ENCODE results near the gene MTX1. TPM values are rescaled to one million over a fixed set of nuclear protein-coding genes. Genes with fewer than 3 reads are reported as not detected.

MTX1 gene
- total and polyA plus RNA-seq, 2 experiments from 2014 or later, result 77.7 to 106 TPM

- no peak for ATAC-seq
- Mint-ChIP-seq H3K4me1 (peaks cover 28% of the 10 kb centered on the region), H3K27me3 (ENCODE audit: insufficient read depth, low read depth, poor library complexity) (peaks cover 14% of the 10 kb centered on the region), H3K4me3 (peak overlapping the region; percentile 83), H3K27ac (no peak overlapping the region), H3K36me3 (ENCODE audit: low read depth) (peaks cover 15% of the 10 kb centered on the region), H3K9me3 (no peaks in the 10 kb centered on the region)
- Histone ChIP-seq H3K36me3 (ENCODE audit: insufficient read depth) (no peaks in the 10 kb centered on the region), H3F3A (replicated peaks; ENCODE audit: low read depth) (peaks cover 17% of the 10 kb centered on the region; the same call in 1 of the 2 replicates), H3K79me2 (replicated peaks; ENCODE audit: insufficient read depth) (no peaks in the 10 kb centered on the region; the same call in 1 of the 2 replicates), H2AFZ (no peak overlapping the region), H3K4me1 (ENCODE audit: insufficient read depth) (peaks cover 16% of the 10 kb centered on the region; the same call in 1 of the 2 replicates), H3K4me3 (peak overlapping the region; percentile 89; the same call in 1 of the 2 replicates), H3K27ac (ENCODE audit: low read depth) (no peak overlapping the region), H3K4me2 (peak overlapping the region; percentile 55; the same call in 1 of the 2 replicates), H3K27me3 (ENCODE audit: insufficient read depth) (no peaks in the 10 kb centered on the region), H4K20me1 (replicated peaks; ENCODE audit: insufficient read depth) (no peaks in the 10 kb centered on the region), H3K9me2 (ENCODE audit: insufficient read depth) (no peaks in the 10 kb centered on the region)
- peak; percentile 28 for DNase-seq (ENCODE audit: low spot score)
- TF ChIP-seq CTCF (conservative IDR thresholded peaks at IDR 0.05; ENCODE audit: low read depth in 2 of 2), result peak; percentile 9 to 25; a peak in 1 of 4 replicates
- no peak for TF ChIP-seq CREB1 (CRISPR knock-in tag; IDR thresholded peaks at IDR 0.05; ENCODE audit: low read depth)
- TF ChIP-seq ZNF114 (CRISPR knock-in tag; IDR thresholded peaks at IDR 0.05), result no peak
- TF ChIP-seq POLR2AphosphoS5 (IDR thresholded peaks at IDR 0.05; ENCODE audit: low read depth), result no peak
These were observed 44.7 kb downstream of the MTX1 start for GRCh38 chr1:155253208-155253607.

DNA sequence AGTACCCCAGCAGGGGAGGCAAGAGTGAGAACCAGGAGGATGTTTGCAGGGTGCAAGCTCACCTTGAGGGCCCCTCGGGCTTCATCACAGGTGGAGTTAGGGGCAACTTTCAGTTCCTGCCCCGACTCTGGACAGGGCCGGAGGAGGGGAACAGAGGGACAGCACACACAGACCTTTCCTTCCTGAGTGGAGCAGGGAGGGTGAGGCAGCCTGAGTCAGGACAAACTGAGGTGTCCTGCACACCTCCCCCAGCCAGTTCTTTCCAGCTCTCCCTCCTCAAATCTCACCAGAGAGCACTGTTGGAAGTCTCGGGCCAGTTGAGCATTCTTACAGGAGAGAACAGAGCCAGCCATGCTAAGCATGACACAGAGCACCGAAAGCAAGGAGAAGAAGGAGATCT, 45.3 kb downstream of the MTX1 start:
- ATAC-seq (no peak), DNase-seq (ENCODE audit: low spot score) (no peak)
- Histone ChIP-seq H3K4me1 (ENCODE audit: insufficient read depth) (peaks cover 16% of the 10 kb centered on the region; the same call in 1 of the 2 replicates), H3K79me2 (replicated peaks; ENCODE audit: insufficient read depth) (no peaks in the 10 kb centered on the region; the same call in 1 of the 2 replicates), H4K20me1 (replicated peaks; ENCODE audit: insufficient read depth) (no peaks in the 10 kb centered on the region), H3K27me3 (ENCODE audit: insufficient read depth) (no peaks in the 10 kb centered on the region), H3K36me3 (ENCODE audit: insufficient read depth) (peaks cover 5% of the 10 kb centered on the region; the same call in 1 of the 2 replicates), H3K4me3 (peak overlapping the region; percentile 89; the same call in 1 of the 2 replicates), H2AFZ (no peak overlapping the region), H3K9me2 (ENCODE audit: insufficient read depth) (no peaks in the 10 kb centered on the region), H3K4me2 (peak overlapping the region; percentile 98; the same call in 1 of the 2 replicates), H3K27ac (ENCODE audit: low read depth) (no peak overlapping the region), H3F3A (replicated peaks; ENCODE audit: low read depth) (peaks cover 17% of the 10 kb centered on the region; the same call in 1 of the 2 replicates)
- Mint-ChIP-seq H3K4me1 (peaks cover 28% of the 10 kb centered on the region), H3K27me3 (ENCODE audit: insufficient read depth, low read depth, poor library complexity) (peaks cover 13% of the 10 kb centered on the region), H3K27ac (no peak overlapping the region), H3K36me3 (ENCODE audit: low read depth) (peaks cover 17% of the 10 kb centered on the region), H3K4me3 (peak overlapping the region; percentile 83), H3K9me3 (no peaks in the 10 kb centered on the region)
- TF ChIP-seq EZH2 (IDR thresholded peaks at IDR 0.05; ENCODE audit: low read depth, unreplicated experiment) (no peak), REST (IDR thresholded peaks at IDR 0.05; ENCODE audit: unreplicated experiment) (no peak), ZNF331 (CRISPR knock-in tag; IDR thresholded peaks at IDR 0.05; ENCODE audit: low read depth) (no peak), CREB1 (CRISPR knock-in tag; IDR thresholded peaks at IDR 0.05; ENCODE audit: low read depth) (no peak), STAT1 (IDR thresholded peaks at IDR 0.05; ENCODE audit: unreplicated experiment) (no peak)
- TF ChIP-seq, protein P1, sequence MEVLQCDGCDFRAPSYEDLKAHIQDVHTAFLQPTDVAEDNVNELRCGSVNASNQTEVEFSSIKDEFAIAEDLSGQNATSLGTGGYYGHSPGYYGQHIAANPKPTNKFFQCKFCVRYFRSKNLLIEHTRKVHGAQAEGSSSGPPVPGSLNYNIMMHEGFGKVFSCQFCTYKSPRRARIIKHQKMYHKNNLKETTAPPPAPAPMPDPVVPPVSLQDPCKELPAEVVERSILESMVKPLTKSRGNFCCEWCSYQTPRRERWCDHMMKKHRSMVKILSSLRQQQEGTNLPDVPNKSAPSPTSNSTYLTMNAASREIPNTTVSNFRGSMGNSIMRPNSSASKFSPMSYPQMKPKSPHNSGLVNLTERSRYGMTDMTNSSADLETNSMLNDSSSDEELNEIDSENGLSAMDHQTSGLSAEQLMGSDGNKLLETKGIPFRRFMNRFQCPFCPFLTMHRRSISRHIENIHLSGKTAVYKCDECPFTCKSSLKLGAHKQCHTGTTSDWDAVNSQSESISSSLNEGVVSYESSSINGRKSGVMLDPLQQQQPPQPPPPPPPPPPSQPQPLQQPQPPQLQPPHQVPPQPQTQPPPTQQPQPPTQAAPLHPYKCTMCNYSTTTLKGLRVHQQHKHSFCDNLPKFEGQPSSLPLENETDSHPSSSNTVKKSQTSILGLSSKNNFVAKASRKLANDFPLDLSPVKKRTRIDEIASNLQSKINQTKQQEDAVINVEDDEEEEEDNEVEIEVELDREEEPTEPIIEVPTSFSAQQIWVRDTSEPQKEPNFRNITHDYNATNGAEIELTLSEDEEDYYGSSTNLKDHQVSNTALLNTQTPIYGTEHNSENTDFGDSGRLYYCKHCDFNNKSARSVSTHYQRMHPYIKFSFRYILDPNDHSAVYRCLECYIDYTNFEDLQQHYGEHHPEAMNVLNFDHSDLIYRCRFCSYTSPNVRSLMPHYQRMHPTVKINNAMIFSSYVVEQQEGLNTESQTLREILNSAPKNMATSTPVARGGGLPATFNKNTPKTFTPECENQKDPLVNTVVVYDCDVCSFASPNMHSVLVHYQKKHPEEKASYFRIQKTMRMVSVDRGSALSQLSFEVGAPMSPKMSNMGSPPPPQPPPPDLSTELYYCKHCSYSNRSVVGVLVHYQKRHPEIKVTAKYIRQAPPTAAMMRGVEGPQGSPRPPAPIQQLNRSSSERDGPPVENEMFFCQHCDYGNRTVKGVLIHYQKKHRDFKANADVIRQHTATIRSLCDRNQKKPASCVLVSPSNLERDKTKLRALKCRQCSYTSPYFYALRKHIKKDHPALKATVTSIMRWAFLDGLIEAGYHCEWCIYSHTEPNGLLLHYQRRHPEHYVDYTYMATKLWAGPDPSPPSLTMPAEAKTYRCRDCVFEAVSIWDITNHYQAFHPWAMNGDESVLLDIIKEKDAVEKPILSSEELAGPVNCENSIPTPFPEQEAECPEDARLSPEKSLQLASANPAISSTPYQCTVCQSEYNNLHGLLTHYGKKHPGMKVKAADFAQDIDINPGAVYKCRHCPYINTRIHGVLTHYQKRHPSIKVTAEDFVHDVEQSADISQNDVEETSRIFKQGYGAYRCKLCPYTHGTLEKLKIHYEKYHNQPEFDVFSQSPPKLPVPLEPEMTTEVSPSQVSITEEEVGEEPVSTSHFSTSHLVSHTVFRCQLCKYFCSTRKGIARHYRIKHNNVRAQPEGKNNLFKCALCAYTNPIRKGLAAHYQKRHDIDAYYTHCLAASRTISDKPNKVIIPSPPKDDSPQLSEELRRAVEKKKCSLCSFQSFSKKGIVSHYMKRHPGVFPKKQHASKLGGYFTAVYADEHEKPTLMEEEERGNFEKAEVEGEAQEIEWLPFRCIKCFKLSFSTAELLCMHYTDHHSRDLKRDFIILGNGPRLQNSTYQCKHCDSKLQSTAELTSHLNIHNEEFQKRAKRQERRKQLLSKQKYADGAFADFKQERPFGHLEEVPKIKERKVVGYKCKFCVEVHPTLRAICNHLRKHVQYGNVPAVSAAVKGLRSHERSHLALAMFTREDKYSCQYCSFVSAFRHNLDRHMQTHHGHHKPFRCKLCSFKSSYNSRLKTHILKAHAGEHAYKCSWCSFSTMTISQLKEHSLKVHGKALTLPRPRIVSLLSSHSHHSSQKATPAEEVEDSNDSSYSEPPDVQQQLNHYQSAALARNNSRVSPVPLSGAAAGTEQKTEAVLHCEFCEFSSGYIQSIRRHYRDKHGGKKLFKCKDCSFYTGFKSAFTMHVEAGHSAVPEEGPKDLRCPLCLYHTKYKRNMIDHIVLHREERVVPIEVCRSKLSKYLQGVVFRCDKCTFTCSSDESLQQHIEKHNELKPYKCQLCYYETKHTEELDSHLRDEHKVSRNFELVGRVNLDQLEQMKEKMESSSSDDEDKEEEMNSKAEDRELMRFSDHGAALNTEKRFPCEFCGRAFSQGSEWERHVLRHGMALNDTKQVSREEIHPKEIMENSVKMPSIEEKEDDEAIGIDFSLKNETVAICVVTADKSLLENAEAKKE (CRISPR knock-in tag; IDR thresholded peaks at IDR 0.05), result no peak
